Endothelial cell of umbilical vein (primary cell): ENCODE measurements around the gene ATG14.

ENCODE experiments used
- FOS ChIP-seq: IDR thresholded peaks from 2 replicates; pipeline ENCODE4 v1.6.1; 2011; ENCODE audit warnings: mild to moderate bottlenecking, low read length, moderate library complexity, borderline replicate concordance; ENCODE audit not compliant: insufficient read depth
- POLR2A ChIP-seq: IDR thresholded peaks from 2 replicates; pipeline ENCODE4 v1.6.1; 2012; ENCODE audit warnings: low read depth, mild to moderate bottlenecking, control low read depth, low read length
- TF ChIP-seq, protein P1 (sequence below), 2 donors: IDR thresholded peaks; 1 replicate in 1 of 2; 2 replicates in 1 of 2; pipeline ENCODE4 v1.5.1; 2011; ENCODE audit warnings: low read length in 2 of 2, mild to moderate bottlenecking in 2 of 2, moderate library complexity in 2 of 2, control low read depth in 1 of 2, inconsistent platforms in 1 of 2, low read depth in 1 of 2; ENCODE audit not compliant: insufficient read depth in 1 of 2; ENCODE audit errors: extremely low read depth in 1 of 2

DNA sequence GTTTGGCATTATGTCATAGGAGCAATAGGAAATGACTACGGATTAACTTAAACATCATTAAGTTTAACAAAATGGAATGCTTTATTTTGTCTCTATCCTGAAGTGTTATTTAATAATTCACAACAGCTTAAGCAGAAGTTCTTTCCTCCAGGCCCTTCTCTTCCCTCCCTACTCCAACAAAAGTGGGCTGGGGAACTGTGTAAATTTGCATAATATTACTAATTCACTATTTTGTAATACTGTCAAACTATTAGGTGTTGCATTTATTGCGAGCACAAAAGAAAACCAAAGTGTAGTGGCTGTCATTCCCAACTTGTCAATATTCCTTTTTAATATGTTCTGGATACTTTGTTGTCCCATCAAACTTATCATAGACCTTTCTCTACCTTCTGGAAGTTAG, 69.8 kb downstream of the ATG14 start:
- TF ChIP-seq POLR2A (no peak), FOS (no peak)
- TF ChIP-seq, protein P1, sequence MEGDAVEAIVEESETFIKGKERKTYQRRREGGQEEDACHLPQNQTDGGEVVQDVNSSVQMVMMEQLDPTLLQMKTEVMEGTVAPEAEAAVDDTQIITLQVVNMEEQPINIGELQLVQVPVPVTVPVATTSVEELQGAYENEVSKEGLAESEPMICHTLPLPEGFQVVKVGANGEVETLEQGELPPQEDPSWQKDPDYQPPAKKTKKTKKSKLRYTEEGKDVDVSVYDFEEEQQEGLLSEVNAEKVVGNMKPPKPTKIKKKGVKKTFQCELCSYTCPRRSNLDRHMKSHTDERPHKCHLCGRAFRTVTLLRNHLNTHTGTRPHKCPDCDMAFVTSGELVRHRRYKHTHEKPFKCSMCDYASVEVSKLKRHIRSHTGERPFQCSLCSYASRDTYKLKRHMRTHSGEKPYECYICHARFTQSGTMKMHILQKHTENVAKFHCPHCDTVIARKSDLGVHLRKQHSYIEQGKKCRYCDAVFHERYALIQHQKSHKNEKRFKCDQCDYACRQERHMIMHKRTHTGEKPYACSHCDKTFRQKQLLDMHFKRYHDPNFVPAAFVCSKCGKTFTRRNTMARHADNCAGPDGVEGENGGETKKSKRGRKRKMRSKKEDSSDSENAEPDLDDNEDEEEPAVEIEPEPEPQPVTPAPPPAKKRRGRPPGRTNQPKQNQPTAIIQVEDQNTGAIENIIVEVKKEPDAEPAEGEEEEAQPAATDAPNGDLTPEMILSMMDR (IDR thresholded peaks at IDR 0.05; ENCODE audit: extremely low read depth in 1 of 2, insufficient read depth in 1 of 2, low read depth in 1 of 2, low read length in 2 of 2): no peak
